PFSK-1 (cell line): ENCODE results near the gene ERICH3.

ENCODE experiments used
- POLR2AphosphoS5 ChIP-seq: IDR thresholded peaks from 2 replicates; pipeline ENCODE4 v1.6.1; 2012; ENCODE audit warnings: low read depth, mild to moderate bottlenecking, control low read depth, low read length, moderate library complexity
- SIN3A ChIP-seq: IDR thresholded peaks from 2 replicates; pipeline ENCODE4 v1.6.1; 2012; ENCODE audit warnings: mild to moderate bottlenecking, low read length, moderate library complexity, borderline replicate concordance; ENCODE audit not compliant: insufficient read depth
- TAF1 ChIP-seq: IDR thresholded peaks from 2 replicates; pipeline ENCODE4 v1.6.1; 2012; ENCODE audit warnings: low read length, control low read depth, borderline replicate concordance; ENCODE audit not compliant: insufficient read depth
- TF ChIP-seq, protein P1 (sequence below), 2 experiments: IDR thresholded peaks; 2 replicates each; pipeline versions ENCODE4 v1.6.1 to v1.8.0; 2011 to 2012; ENCODE audit warnings: low read depth in 2 of 2, low read length in 2 of 2, control low read depth in 1 of 2, inconsistent platforms in 1 of 2, mild to moderate bottlenecking in 1 of 2, moderate library complexity in 1 of 2; ENCODE audit not compliant: insufficient read depth in 1 of 2

DNA sequence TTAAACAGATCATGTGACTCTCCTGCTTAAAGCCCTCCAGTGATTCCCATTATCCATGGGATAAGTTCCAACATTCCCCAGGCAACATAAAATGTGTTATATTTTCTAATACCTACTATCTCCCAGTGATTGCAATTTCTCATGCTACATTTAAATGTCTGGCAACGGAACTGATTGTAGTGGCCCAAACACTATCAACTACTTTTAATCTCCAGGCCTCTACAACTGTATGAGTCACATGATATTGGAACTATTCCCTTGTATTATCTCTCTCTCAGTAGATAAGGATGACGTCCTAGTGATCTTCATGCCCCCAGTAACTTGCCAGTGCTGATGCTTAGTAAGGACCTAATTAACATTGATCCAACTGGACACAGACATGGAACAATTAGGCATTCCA lies 49.9 kb downstream of the ERICH3 start:
- no peak for TF ChIP-seq POLR2AphosphoS5
- TF ChIP-seq, protein P1, sequence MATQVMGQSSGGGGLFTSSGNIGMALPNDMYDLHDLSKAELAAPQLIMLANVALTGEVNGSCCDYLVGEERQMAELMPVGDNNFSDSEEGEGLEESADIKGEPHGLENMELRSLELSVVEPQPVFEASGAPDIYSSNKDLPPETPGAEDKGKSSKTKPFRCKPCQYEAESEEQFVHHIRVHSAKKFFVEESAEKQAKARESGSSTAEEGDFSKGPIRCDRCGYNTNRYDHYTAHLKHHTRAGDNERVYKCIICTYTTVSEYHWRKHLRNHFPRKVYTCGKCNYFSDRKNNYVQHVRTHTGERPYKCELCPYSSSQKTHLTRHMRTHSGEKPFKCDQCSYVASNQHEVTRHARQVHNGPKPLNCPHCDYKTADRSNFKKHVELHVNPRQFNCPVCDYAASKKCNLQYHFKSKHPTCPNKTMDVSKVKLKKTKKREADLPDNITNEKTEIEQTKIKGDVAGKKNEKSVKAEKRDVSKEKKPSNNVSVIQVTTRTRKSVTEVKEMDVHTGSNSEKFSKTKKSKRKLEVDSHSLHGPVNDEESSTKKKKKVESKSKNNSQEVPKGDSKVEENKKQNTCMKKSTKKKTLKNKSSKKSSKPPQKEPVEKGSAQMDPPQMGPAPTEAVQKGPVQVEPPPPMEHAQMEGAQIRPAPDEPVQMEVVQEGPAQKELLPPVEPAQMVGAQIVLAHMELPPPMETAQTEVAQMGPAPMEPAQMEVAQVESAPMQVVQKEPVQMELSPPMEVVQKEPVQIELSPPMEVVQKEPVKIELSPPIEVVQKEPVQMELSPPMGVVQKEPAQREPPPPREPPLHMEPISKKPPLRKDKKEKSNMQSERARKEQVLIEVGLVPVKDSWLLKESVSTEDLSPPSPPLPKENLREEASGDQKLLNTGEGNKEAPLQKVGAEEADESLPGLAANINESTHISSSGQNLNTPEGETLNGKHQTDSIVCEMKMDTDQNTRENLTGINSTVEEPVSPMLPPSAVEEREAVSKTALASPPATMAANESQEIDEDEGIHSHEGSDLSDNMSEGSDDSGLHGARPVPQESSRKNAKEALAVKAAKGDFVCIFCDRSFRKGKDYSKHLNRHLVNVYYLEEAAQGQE (IDR thresholded peaks at IDR 0.05; ENCODE audit: insufficient read depth in 1 of 2, low read depth in 2 of 2, low read length in 2 of 2), result no peak
- no peak for TF ChIP-seq TAF1
- no peak for TF ChIP-seq SIN3A
